Mammary epithelial cell (primary cell): ENCODE measurements around the gene THRB.

Source experiments
- CTCF ChIP-seq, 2 donors: IDR thresholded peaks in 1 of 2; conservative IDR thresholded peaks in 1 of 2; 2 replicates each; pipeline ENCODE4 v1.5.1; 2011 to 2012; ENCODE audit warnings: inconsistent platforms in 2 of 2, low read length in 2 of 2, mild to moderate bottlenecking in 2 of 2, control low read depth in 1 of 2, low read depth in 1 of 2; ENCODE audit not compliant: insufficient read depth in 1 of 2; ENCODE audit errors: extremely low read depth in 1 of 2
- EZH2 ChIP-seq: IDR thresholded peaks from 2 replicates; pipeline ENCODE4 v1.6.1; 2012; ENCODE audit warnings: low read length, inconsistent platforms, borderline replicate concordance

DNA sequence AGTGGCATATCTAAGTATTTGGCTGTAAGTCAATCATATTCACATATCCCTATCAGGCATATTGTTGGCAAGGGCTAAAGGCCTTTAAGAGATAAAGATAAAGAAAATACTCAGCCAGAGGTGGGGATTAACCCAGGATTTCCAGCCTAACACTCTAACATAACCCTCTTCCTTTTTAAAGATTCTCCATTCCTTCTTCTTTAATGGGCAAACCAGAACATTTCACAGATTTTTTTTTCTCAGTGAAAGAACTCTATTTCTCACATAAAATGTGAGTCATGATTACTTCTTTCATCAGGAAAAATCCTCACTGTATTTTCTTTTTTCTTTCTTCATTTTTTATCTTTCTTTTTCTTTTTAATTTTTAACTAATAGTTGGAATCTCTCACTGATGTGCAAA, 349.2 kb downstream of the THRB start:
- TF ChIP-seq CTCF (conservative IDR thresholded peaks at IDR 0.05 in 1 of 2, IDR thresholded peaks at IDR 0.05 in 1 of 2; ENCODE audit: extremely low read depth in 1 of 2, insufficient read depth in 1 of 2, low read depth in 1 of 2, low read length in 2 of 2) (no peak), EZH2 (no peak)
